Mesodermal cell (in vitro differentiated cells): ENCODE results near the gene ERBB3.
A peak's percentile ranks its signal among the peaks of the same experiment; 100 is the strongest.

Experiments used
- H3K27ac ChIP-seq: 2 replicates; pipeline ENCODE4 v1.7.0; 2013; ENCODE audit warnings: mild to moderate bottlenecking, low read depth, low read length, moderate library complexity; ENCODE audit not compliant: severe bottlenecking
- H3K36me3 ChIP-seq: 2 replicates; pipeline ENCODE4 v1.7.1; 2013; ENCODE audit warnings: mild to moderate bottlenecking, low read length, moderate library complexity; ENCODE audit not compliant: control insufficient read depth, insufficient read depth
- H3K4me1 ChIP-seq: one replicate; pipeline ENCODE4 v1.7.1; 2013; ENCODE audit warnings: mild to moderate bottlenecking, low read length; ENCODE audit not compliant: insufficient read depth, control insufficient read depth, poor library complexity, severe bottlenecking
- H3K4me3 ChIP-seq: 2 replicates; pipeline ENCODE4 v1.7.0; 2013; ENCODE audit warnings: low read length, control low read depth, mild to moderate bottlenecking; ENCODE audit not compliant: insufficient read depth, poor library complexity, severe bottlenecking; ENCODE audit errors: extremely low read depth
- H3K9me3 ChIP-seq: 2 replicates; pipeline ENCODE4 v1.7.1; 2013; ENCODE audit warnings: mild to moderate bottlenecking, low read length, moderate library complexity; ENCODE audit not compliant: control insufficient read depth
- WGBS, 2 experiments: methylation state at CpG; one replicate each; pipeline ENCODE4 v1.1.5; 2013; ENCODE audit warnings: missing lambda C conversion rate in 2 of 2; ENCODE audit not compliant: insufficient coverage in 2 of 2; 5-methylcytosine and 5-hydroxymethylcytosine counted together

Gene ERBB3

GRCh38 chr12:56122637-56123036, 42.7 kb downstream of the ERBB3 start:
- WGBS, 2 experiments, result 75 to 100% methylated on average over 1 to 2 of the region's 2 CpGs
- Histone ChIP-seq H3K4me1 (peaks cover 31% of the 10 kb centered on the region), H3K27ac (no peak overlapping the region)

GRCh38 chr12:56124133-56124532, 44.2 kb downstream of the ERBB3 start:
- no peaks in the 10 kb centered on the region for H3K9me3 ChIP-seq
- no peak overlapping the region for H3K4me3 ChIP-seq
- H3K36me3 ChIP-seq, result peaks cover 21% of the 10 kb centered on the region
- H3K4me1 ChIP-seq, result peaks cover 24% of the 10 kb centered on the region
- no peak overlapping the region for H3K27ac ChIP-seq
- 100% methylated on average over 2 to 4 of the region's 4 CpGs for WGBS, 2 experiments

More at GRCh38 chr12:56122637-56123036, 42.7 kb downstream of the ERBB3 start:
- Histone ChIP-seq H3K9me3 (no peaks in the 10 kb centered on the region), H3K36me3 (peaks cover 22% of the 10 kb centered on the region), H3K4me3 (no peak overlapping the region)

DNA sequence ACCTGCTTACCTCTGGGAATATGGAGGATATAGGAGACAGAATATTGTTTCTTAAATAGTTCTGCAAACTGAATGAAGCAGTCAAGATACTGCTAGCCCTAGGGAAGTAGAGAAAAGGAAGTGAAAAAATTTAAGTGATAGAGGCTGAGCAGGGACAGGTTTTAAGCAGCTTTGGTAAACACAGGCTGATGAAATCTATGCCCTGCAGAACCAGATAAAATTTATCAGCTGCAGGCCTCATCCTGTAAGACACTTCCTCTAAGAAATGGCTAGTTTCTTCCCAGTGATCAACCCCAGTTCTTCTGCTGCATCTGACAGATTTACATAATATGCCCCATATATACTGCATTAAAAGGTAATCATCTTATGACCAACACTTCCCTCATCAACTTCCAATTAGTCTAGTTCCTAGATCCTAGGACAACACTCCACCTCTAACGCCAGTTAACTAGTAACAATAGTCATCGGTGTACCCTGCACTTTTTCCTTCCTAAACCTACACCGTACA, 46.8 kb downstream of the ERBB3 start:
- no peaks in the 10 kb centered on the region for H3K9me3 ChIP-seq
- WGBS, 2 experiments, result 95 to 100% methylated on average over 3 of the region's 3 CpGs
- peak overlapping the region; percentile 82 for H3K4me3 ChIP-seq
- H3K4me1 ChIP-seq, result peaks cover 21% of the 10 kb centered on the region
- peak overlapping the region; percentile 93 for H3K27ac ChIP-seq
- H3K36me3 ChIP-seq, result peaks cover 21% of the 10 kb centered on the region

DNA sequence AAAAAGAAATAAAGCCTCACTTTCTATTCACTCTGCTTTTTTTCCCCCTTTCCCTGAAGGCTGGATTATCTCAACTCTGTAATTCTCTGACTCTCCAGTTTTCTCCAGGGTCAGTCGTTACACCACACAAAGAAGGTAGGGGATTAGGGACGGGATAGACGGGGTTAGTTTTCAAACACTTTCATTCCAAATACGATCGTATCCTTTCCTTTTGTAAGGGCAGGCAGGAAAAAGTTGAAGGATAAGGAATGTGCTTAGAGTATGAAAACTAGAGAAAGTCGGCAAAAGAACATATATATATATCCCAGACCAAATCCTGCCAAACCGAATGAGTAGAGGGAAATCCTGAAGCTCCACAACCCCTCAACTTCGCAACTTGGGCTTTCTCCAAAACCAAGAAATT, 47.5 kb downstream of the ERBB3 start:
- no peaks in the 10 kb centered on the region for H3K9me3 ChIP-seq
- peaks cover 24% of the 10 kb centered on the region for H3K36me3 ChIP-seq
- H3K27ac ChIP-seq, result peak overlapping the region; percentile 93
- WGBS, 2 experiments, result 0 to 5% methylated on average over 1 to 2 of the region's 8 CpGs
- peaks cover 21% of the 10 kb centered on the region for H3K4me1 ChIP-seq
- peak overlapping the region; percentile 82 for H3K4me3 ChIP-seq

GRCh38 chr12:56127888-56128669, 48.1 kb downstream of the ERBB3 start, which contains the start of gene ESYT1:
Gene ESYT1, plus strand, starts transcription at chr12:56128267. Its CDS starts 53 bp downstream, at chr12:56128320.
- Histone ChIP-seq H3K36me3 (peaks cover 30% of the 10 kb centered on the region), H3K27ac (peak within 1 kb of the TSS; percentile 93), H3K4me1 (peaks cover 21% of the 10 kb centered on the region), H3K4me3 (peak within 1 kb of the TSS; percentile 82), H3K9me3 (no peaks in the 10 kb centered on the region)
- WGBS, 2 experiments, result 0% methylated on average over 44 to 47 of the region's 49 CpGs

GRCh38 chr12:56128670-56129205, 48.8 kb downstream of the ERBB3 start:
- H3K4me3 ChIP-seq, result peak overlapping the region; percentile 82
- peaks cover 21% of the 10 kb centered on the region for H3K4me1 ChIP-seq
- peaks cover 37% of the 10 kb centered on the region for H3K36me3 ChIP-seq
- no peaks in the 10 kb centered on the region for H3K9me3 ChIP-seq
- peak overlapping the region; percentile 69 for H3K27ac ChIP-seq
- WGBS, 2 experiments, result 0 to 1% methylated on average over 13 to 15 of the region's 20 CpGs

- 0% methylated on average over 9 to 14 of the region's 29 CpGs for WGBS, 2 experiments
- H3K27ac ChIP-seq, result peak overlapping the region; percentile 64
- H3K9me3 ChIP-seq, result no peaks in the 10 kb centered on the region
- peaks cover 21% of the 10 kb centered on the region for H3K4me1 ChIP-seq
- H3K4me3 ChIP-seq, result peak overlapping the region; percentile 82
- peaks cover 43% of the 10 kb centered on the region for H3K36me3 ChIP-seq
Observed at GRCh38 chr12:56129206-56129941, 49.4 kb downstream of the ERBB3 start.

- H3K9me3 ChIP-seq, result no peaks in the 10 kb centered on the region
- peak overlapping the region; percentile 82 for H3K4me3 ChIP-seq
- 84% methylated on average over 20 of the region's 22 CpGs for WGBS, 2 experiments
- H3K27ac ChIP-seq, result no peak overlapping the region
- peaks cover 21% of the 10 kb centered on the region for H3K4me1 ChIP-seq
- H3K36me3 ChIP-seq, result peaks cover 49% of the 10 kb centered on the region
Observed at GRCh38 chr12:56129942-56130495, 50.1 kb downstream of the ERBB3 start.

DNA sequence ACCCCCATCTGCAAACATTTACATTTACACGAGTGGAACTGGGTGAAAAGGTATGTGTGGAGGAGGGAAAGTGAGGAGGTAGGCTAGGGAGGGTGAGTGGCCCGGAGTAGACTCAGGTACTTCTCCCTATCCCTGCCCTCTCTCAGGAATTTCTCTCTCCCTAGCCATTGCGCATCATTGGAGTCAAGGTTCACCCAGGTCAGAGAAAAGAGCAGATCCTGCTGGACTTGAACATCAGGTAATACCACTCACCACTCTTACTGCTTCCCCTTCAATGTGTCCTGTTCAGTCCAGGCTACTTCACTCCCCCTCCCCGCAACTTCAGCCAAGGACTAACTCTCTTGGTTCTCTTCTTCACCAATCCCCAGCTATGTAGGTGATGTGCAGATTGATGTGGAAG, 50.9 kb downstream of the ERBB3 start:
- Histone ChIP-seq H3K4me1 (peaks cover 21% of the 10 kb centered on the region), H3K4me3 (no peak overlapping the region), H3K9me3 (no peaks in the 10 kb centered on the region), H3K27ac (no peak overlapping the region), H3K36me3 (peaks cover 58% of the 10 kb centered on the region)
- WGBS, 2 experiments, result 93% methylated on average over 3 of the region's 4 CpGs; no CpG with 5 or more reads in 1 of the 2 experiments

GRCh38 chr12:56134897-56135296, 54.9 kb downstream of the ERBB3 start:
- WGBS, 2 experiments, result 95 to 96% methylated on average over 3 to 4 of the region's 6 CpGs
- H3K9me3 ChIP-seq, result no peaks in the 10 kb centered on the region
- no peak overlapping the region for H3K4me3 ChIP-seq
- H3K36me3 ChIP-seq, result peaks cover 98% of the 10 kb centered on the region
- no peak overlapping the region for H3K27ac ChIP-seq
- H3K4me1 ChIP-seq, result peaks cover 2% of the 10 kb centered on the region
